ENCODE results near the gene CDRT15L2. TPM values are rescaled to one million over a fixed set of nuclear protein-coding genes. Genes with fewer than 3 reads are reported as not detected.
"Not testable (repeated sequence)": the region's sequence is repeated elsewhere in the genome, so short reads cannot be mapped to it uniquely, and the experiment has no call there.

Gene CDRT15L2
- total and polyA plus RNA-seq, 2 donors (not counting 3 experiments of a cell fraction or from before 2014, with no cell fraction given) = not detected

DNA sequence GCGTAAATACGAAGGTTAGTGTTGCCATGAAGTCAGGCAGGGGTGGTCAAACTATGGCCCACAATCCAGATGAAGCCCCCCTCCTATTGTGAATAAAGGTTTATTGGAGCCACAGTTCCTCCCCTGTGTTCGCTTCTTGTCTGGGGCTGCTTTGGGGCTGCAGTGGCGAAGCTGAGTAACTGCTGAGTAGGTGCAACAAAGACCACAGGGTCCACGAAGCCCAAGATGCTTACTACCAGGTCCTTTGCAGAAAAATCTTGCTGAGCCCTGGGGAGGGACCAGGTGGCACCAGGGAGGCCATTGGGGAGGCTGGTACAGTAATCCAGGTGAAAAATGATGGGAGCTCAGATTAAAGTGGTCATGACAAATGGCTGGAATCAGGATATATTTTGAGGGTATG, 21.4 kb upstream of the CDRT15L2 start:
- H3K4me3 ChIP-seq (replicated peaks in 1 of 3; ENCODE audit: insufficient read depth in 1 of 3, low read depth in 1 of 3, low read length in 3 of 3); H3K4me2 ChIP-seq (ENCODE audit: insufficient read depth, low read length); FAIRE-seq; H3K9me1 ChIP-seq (replicated peaks; ENCODE audit: control insufficient read depth, extremely low read depth, insufficient read depth, low read length); H4K20me1 ChIP-seq (replicated peaks; ENCODE audit: control insufficient read depth, extremely low read depth, insufficient read depth, low read length); H3K27me3 ChIP-seq (ENCODE audit: control insufficient read depth in 2 of 2, insufficient read depth in 2 of 2, low read length in 2 of 2); H3K9ac ChIP-seq (replicated peaks; ENCODE audit: extremely low read depth, insufficient read depth, low read length); H3K79me2 ChIP-seq (ENCODE audit: control insufficient read depth, insufficient read depth, low read length); dilution Hi-C loops (cut with MboI; ENCODE audit: extremely low pct_ligation_motif_present, low sequenced_read_pairs); H3K9me3 ChIP-seq (replicated peaks; ENCODE audit: control insufficient read depth, insufficient read depth, low read length); DNase-seq (ENCODE audit: low read depth, low spot score); CTCF ChIA-PET; intact Hi-C loops (cut with micrococcal nuclease); H2AFZ ChIP-seq (ENCODE audit: low read depth, low read length); H3K27ac ChIP-seq (ENCODE audit: insufficient read depth, low read depth, low read length); POLR2A ChIA-PET; H3K4me1 ChIP-seq (ENCODE audit: control insufficient read depth, extremely low read depth, insufficient read depth, low read length); H3K36me3 ChIP-seq (ENCODE audit: control insufficient read depth in 2 of 2, extremely low read depth in 1 of 2, insufficient read depth in 2 of 2, low read length in 2 of 2); BruUV-seq (replicated peaks): not testable (repeated sequence)

DNA sequence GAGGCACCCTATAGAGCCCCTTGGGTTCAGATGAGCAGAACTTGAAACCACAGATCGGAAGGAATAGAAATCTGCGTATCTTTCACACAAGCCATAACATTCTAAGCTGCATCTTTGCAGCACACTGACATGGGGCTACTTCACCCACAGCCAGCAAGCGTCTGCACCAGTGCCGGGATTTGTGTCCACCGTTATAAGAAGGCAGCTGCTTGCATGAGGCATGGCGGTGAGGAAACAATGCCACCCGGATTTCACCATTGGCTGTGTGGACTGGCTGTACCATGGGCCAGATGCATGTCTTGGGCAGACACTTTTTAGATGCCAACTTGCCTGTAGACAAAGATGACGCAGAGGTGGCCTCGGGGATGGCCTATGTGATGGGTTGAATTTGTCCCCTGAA, 20.5 kb upstream of the CDRT15L2 start:
- POLR2A ChIA-PET; H3K4me3 ChIP-seq (replicated peaks in 1 of 3; ENCODE audit: insufficient read depth in 1 of 3, low read depth in 1 of 3, low read length in 3 of 3); H3K79me2 ChIP-seq (ENCODE audit: control insufficient read depth, insufficient read depth, low read length); BruUV-seq (replicated peaks); intact Hi-C loops (cut with micrococcal nuclease); H2AFZ ChIP-seq (ENCODE audit: low read depth, low read length); DNase-seq (ENCODE audit: low read depth, low spot score); H3K9me1 ChIP-seq (replicated peaks; ENCODE audit: control insufficient read depth, extremely low read depth, insufficient read depth, low read length); H3K9ac ChIP-seq (replicated peaks; ENCODE audit: extremely low read depth, insufficient read depth, low read length); CTCF ChIA-PET; H3K36me3 ChIP-seq (ENCODE audit: control insufficient read depth in 2 of 2, extremely low read depth in 1 of 2, insufficient read depth in 2 of 2, low read length in 2 of 2); H3K27ac ChIP-seq (ENCODE audit: insufficient read depth, low read depth, low read length); H3K4me1 ChIP-seq (ENCODE audit: control insufficient read depth, extremely low read depth, insufficient read depth, low read length); H3K9me3 ChIP-seq (replicated peaks; ENCODE audit: control insufficient read depth, insufficient read depth, low read length); FAIRE-seq; H3K27me3 ChIP-seq (ENCODE audit: control insufficient read depth in 2 of 2, insufficient read depth in 2 of 2, low read length in 2 of 2); H3K4me2 ChIP-seq (ENCODE audit: insufficient read depth, low read length); H4K20me1 ChIP-seq (replicated peaks; ENCODE audit: control insufficient read depth, extremely low read depth, insufficient read depth, low read length); dilution Hi-C loops (cut with MboI; ENCODE audit: extremely low pct_ligation_motif_present, low sequenced_read_pairs): not testable (repeated sequence)

DNA sequence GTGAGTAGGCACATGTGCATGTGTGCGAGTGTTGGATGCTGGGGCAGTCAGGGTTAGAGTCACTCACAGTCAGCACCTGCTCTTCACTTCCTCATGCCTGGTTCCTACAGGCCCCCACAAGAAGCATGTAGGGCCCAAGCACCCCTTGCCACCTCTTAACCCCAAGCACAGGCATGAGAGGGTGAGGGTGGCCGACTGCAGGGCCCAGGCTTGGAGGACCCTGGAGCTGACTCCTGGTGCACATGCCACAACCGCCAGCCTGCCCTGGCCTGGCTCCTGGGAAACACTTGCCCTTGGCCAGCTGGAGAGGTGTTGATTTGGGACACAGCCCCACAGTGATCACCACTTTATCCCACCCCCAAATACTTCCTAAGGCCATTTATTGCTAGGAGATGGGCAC, 16.9 kb upstream of the CDRT15L2 start:
- Histone ChIP-seq H3K79me2 (ENCODE audit: control insufficient read depth, insufficient read depth, low read length) (no peaks in the 10 kb centered on the region), H3K27ac (ENCODE audit: insufficient read depth, low read depth, low read length) (no peak overlapping the region), H3K4me1 (ENCODE audit: control insufficient read depth, extremely low read depth, insufficient read depth, low read length) (no peaks in the 10 kb centered on the region), H3K9ac (replicated peaks; ENCODE audit: extremely low read depth, insufficient read depth, low read length) (no peak overlapping the region), H3K4me3 (replicated peaks in 1 of 3; ENCODE audit: insufficient read depth in 1 of 3, low read depth in 1 of 3, low read length in 3 of 3) (no peak overlapping the region), H3K4me2 (ENCODE audit: insufficient read depth, low read length) (no peak overlapping the region), H3K9me3 (replicated peaks; ENCODE audit: control insufficient read depth, insufficient read depth, low read length) (no peaks in the 10 kb centered on the region), H3K27me3 (ENCODE audit: control insufficient read depth in 2 of 2, insufficient read depth in 2 of 2, low read length in 2 of 2) (no peaks in the 10 kb centered on the region), H3K9me1 (replicated peaks; ENCODE audit: control insufficient read depth, extremely low read depth, insufficient read depth, low read length) (no peaks in the 10 kb centered on the region), H2AFZ (ENCODE audit: low read depth, low read length) (no peak overlapping the region), H4K20me1 (replicated peaks; ENCODE audit: control insufficient read depth, extremely low read depth, insufficient read depth, low read length) (no peaks in the 10 kb centered on the region), H3K36me3 (ENCODE audit: control insufficient read depth in 2 of 2, extremely low read depth in 1 of 2, insufficient read depth in 2 of 2, low read length in 2 of 2) (no peaks in the 10 kb centered on the region)
- intact Hi-C loops (cut with micrococcal nuclease) = no loop called here
- BruUV-seq (replicated peaks) = no TSS peak
- no peak for TF ChIP-seq EZH2 (IDR thresholded peaks at IDR 0.05; ENCODE audit: borderline replicate concordance, low read depth, low read length, severe bottlenecking)
- no peak for TF ChIP-seq POLR2AphosphoS5 (IDR thresholded peaks at IDR 0.05; ENCODE audit: insufficient read depth, low read depth, low read length)
- TF ChIP-seq, protein P1, sequence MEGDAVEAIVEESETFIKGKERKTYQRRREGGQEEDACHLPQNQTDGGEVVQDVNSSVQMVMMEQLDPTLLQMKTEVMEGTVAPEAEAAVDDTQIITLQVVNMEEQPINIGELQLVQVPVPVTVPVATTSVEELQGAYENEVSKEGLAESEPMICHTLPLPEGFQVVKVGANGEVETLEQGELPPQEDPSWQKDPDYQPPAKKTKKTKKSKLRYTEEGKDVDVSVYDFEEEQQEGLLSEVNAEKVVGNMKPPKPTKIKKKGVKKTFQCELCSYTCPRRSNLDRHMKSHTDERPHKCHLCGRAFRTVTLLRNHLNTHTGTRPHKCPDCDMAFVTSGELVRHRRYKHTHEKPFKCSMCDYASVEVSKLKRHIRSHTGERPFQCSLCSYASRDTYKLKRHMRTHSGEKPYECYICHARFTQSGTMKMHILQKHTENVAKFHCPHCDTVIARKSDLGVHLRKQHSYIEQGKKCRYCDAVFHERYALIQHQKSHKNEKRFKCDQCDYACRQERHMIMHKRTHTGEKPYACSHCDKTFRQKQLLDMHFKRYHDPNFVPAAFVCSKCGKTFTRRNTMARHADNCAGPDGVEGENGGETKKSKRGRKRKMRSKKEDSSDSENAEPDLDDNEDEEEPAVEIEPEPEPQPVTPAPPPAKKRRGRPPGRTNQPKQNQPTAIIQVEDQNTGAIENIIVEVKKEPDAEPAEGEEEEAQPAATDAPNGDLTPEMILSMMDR (IDR thresholded peaks at IDR 0.05; ENCODE audit: extremely low read depth in 1 of 2, insufficient read depth in 1 of 2, low read depth in 1 of 2, low read length in 2 of 2) = no peak
- no peak for TF ChIP-seq FOS (IDR thresholded peaks at IDR 0.05; ENCODE audit: borderline replicate concordance, insufficient read depth, low read length)
- TF ChIP-seq GATA2 (IDR thresholded peaks at IDR 0.05; ENCODE audit: insufficient read depth, insufficient read length, low read depth, low read length) = no peak
- TF ChIP-seq, protein P2, sequence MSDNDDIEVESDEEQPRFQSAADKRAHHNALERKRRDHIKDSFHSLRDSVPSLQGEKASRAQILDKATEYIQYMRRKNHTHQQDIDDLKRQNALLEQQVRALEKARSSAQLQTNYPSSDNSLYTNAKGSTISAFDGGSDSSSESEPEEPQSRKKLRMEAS (IDR thresholded peaks at IDR 0.05; ENCODE audit: insufficient read depth, insufficient read length) = no peak
- TF ChIP-seq MYC (IDR thresholded peaks at IDR 0.05; ENCODE audit: low read depth, low read length) = no peak
- no peak for TF ChIP-seq POLR2A (IDR thresholded peaks at IDR 0.05; ENCODE audit: low read depth, low read length)
- TF ChIP-seq JUN (IDR thresholded peaks at IDR 0.05; ENCODE audit: borderline replicate concordance, insufficient read depth, insufficient read length, low read depth) = no peak
- POLR2A ChIA-PET = no interaction called here
- DNase-seq (ENCODE audit: low read depth, low spot score) (no peak), FAIRE-seq (no peak)
- dilution Hi-C loops (cut with MboI; ENCODE audit: extremely low pct_ligation_motif_present, low sequenced_read_pairs) = no loop called here
- CTCF ChIA-PET = no interaction called here
